GM12878 (cell line): ENCODE measurements around the gene NHSL1. TPM values are rescaled to one million over a fixed set of nuclear protein-coding genes. Genes with fewer than 3 reads are reported as not detected.

ENCODE experiments used
- ATAC-seq: fragments of 200-7000 bp; cut with Tn5 transposase; 3 replicates; pipeline ENCODE4 v1.9.1; 2020; ENCODE audit warnings: mild to moderate bottlenecking, moderate library complexity
- BruUV-seq: library from RNA; stranded (reverse); fragments of 400-500 nt; replicated peaks from 2 replicates; lab custom pipeline; 2021; lab: Mats Ljungman, UMichigan
- CTCF ChIA-PET: fragments of 300-600 bp; sonication (Branson Sonifier 250); formaldehyde crosslinking; extraction: SDS; loops from one replicate; lab custom pipeline; 2021; ENCODE audit warnings: inconsistent platforms; lab: Yijun Ruan, JAX
- POLR2A ChIA-PET: fragments of 350-600 bp; formaldehyde crosslinking; extraction: SDS; loops from one replicate; lab custom pipeline; 2021; ENCODE audit warnings: inconsistent platforms; lab: Charles Lee
- RAD21 ChIA-PET: fragments of 300-600 bp; sonication (Branson Sonifier 250); formaldehyde crosslinking; loops from one replicate; lab custom pipeline; 2023; ENCODE audit warnings: antibody characterized with exemption; ENCODE audit not compliant: unreplicated experiment; lab: Charles Lee
- SMC1A ChIA-PET: fragments of 300-600 bp; sonication (Branson Sonifier 250); formaldehyde crosslinking; loops from one replicate; lab custom pipeline; 2023; ENCODE audit not compliant: unreplicated experiment, uncharacterized antibody; lab: Charles Lee
- DNase-seq: peaks from one replicate; pipeline ENCODE4 v3.0.0-alpha.2; 2011; ENCODE audit warnings: low read depth, low spot score
- FAIRE-seq: peaks from 3 replicates; lab custom pipeline; 2011; peaks lifted over from hg19 to GRCh38; lab: Jason Lieb, UNC
- H2AFZ ChIP-seq: 2 replicates; pipeline ENCODE4 v1.6.0; 2011; ENCODE audit warnings: low read depth, low read length, control low read depth; ENCODE audit not compliant: control insufficient read depth
- H3K27ac ChIP-seq: 2 replicates; pipeline ENCODE4 v1.5.1; 2011; ENCODE audit warnings: control low read depth; ENCODE audit not compliant: control insufficient read depth, insufficient read depth
- H3K27me3 ChIP-seq, 2 experiments: replicated peaks in 1 of 2; 2 replicates each; pipeline versions ENCODE4 v1.6.0 to v1.6.1; 2011; ENCODE audit warnings: low read length in 1 of 2; ENCODE audit not compliant: control insufficient read depth in 2 of 2, insufficient read depth in 2 of 2
- H3K36me3 ChIP-seq, 2 experiments: 2 replicates each; pipeline ENCODE4 v1.5.1; 2011; ENCODE audit warnings: low read length in 1 of 2; ENCODE audit not compliant: control insufficient read depth in 2 of 2, insufficient read depth in 2 of 2
- H3K4me1 ChIP-seq: 2 replicates; pipeline ENCODE4 v1.6.1; 2011; ENCODE audit warnings: mild to moderate bottlenecking, low read length, moderate library complexity, mixed read lengths; ENCODE audit not compliant: control insufficient read depth, insufficient read depth
- H3K4me2 ChIP-seq: 2 replicates; pipeline ENCODE4 v1.6.0; 2011; ENCODE audit warnings: control low read depth; ENCODE audit not compliant: control insufficient read depth, insufficient read depth
- H3K4me3 ChIP-seq: fragments of 200-600 bp; sonication (generic); 2 replicates; pipeline ENCODE4 v1.5.1; 2016
- H3K79me2 ChIP-seq: 2 replicates; pipeline ENCODE4 v1.6.0; 2011; ENCODE audit warnings: low read length; ENCODE audit not compliant: control insufficient read depth, insufficient read depth
- H3K9ac ChIP-seq: 2 replicates; pipeline ENCODE4 v1.8.0; 2011; ENCODE audit warnings: low read length, control low read depth, mixed read lengths; ENCODE audit not compliant: control insufficient read depth, insufficient read depth
- H3K9me3 ChIP-seq: replicated peaks from 3 replicates; pipeline ENCODE4 v1.5.1; 2011; ENCODE audit warnings: mild to moderate bottlenecking, low read length; ENCODE audit not compliant: control insufficient read depth, insufficient read depth
- H4K20me1 ChIP-seq: 2 replicates; pipeline ENCODE4 v1.6.0; 2011; ENCODE audit not compliant: control insufficient read depth, insufficient read depth
- CTCF ChIP-seq, 3 experiments: IDR thresholded peaks in 2 of 3; conservative IDR thresholded peaks in 1 of 3; 2 replicates each; pipeline ENCODE4 v1.5.1; 2011; ENCODE audit warnings: low read depth in 3 of 3, low read length in 3 of 3, mild to moderate bottlenecking in 3 of 3, control low read depth in 2 of 3, moderate library complexity in 2 of 3, inconsistent platforms in 1 of 3, mixed read lengths in 1 of 3; ENCODE audit not compliant: control insufficient read depth in 2 of 3, insufficient read depth in 1 of 3; ENCODE audit errors: extremely low read depth in 1 of 3
- DPF2 ChIP-seq: fragments of 450-650 bp; IDR thresholded peaks from 2 replicates; pipeline ENCODE4 v1.6.1; 2017; ENCODE audit warnings: mild to moderate bottlenecking
- ETV6 ChIP-seq, 2 experiments: fragments of 450-650 bp in 1 of 2; IDR thresholded peaks in 1 of 2; conservative IDR thresholded peaks in 1 of 2; 2 replicates each; pipeline ENCODE4 v1.6.1; 2014; ENCODE audit warnings: antibody characterized with exemption in 1 of 2, borderline replicate concordance in 1 of 2, low read depth in 1 of 2, mild to moderate bottlenecking in 1 of 2, moderate library complexity in 1 of 2
- GABPA ChIP-seq: IDR thresholded peaks from 2 replicates; pipeline ENCODE4 v1.6.1; 2014; ENCODE audit warnings: antibody characterized with exemption, low read depth, mild to moderate bottlenecking, inconsistent platforms
- GATAD2B ChIP-seq: fragments of 450-650 bp; conservative IDR thresholded peaks from 2 replicates; pipeline ENCODE4 v1.6.1; 2017; ENCODE audit warnings: low read depth, mild to moderate bottlenecking, moderate library complexity
- KLF5 ChIP-seq: fragments of 450-650 bp; IDR thresholded peaks from 2 replicates; pipeline ENCODE4 v1.6.1; 2014; ENCODE audit warnings: mild to moderate bottlenecking; ENCODE audit not compliant: partially characterized antibody
- MYC ChIP-seq: IDR thresholded peaks from 2 replicates; pipeline ENCODE4 v1.6.1; 2011; ENCODE audit warnings: mild to moderate bottlenecking, low read length, moderate library complexity, inconsistent platforms; ENCODE audit not compliant: insufficient read depth, insufficient replicate concordance, insufficient read length, severe bottlenecking
- POLR2A ChIP-seq: IDR thresholded peaks from 2 replicates; pipeline ENCODE4 v1.6.1; 2011; ENCODE audit warnings: low read depth, mild to moderate bottlenecking, low read length
- RB1 ChIP-seq: fragments of 450-650 bp; formaldehyde crosslinking; IDR thresholded peaks from 2 replicates; pipeline ENCODE4 v1.6.1; 2017; ENCODE audit warnings: mild to moderate bottlenecking, borderline replicate concordance
- RELB ChIP-seq: fragments of 450-650 bp; IDR thresholded peaks from 2 replicates; pipeline ENCODE4 v1.6.1; 2017; ENCODE audit warnings: low read depth, mild to moderate bottlenecking, moderate library complexity
- RFX5 ChIP-seq: IDR thresholded peaks from 2 replicates; pipeline ENCODE4 v1.6.1; 2011; ENCODE audit warnings: low read depth, low read length, improper control_type of control experiment
- SMAD1 ChIP-seq: fragments of 450-650 bp; IDR thresholded peaks from 2 replicates; pipeline ENCODE4 v1.6.1; 2018; ENCODE audit warnings: mild to moderate bottlenecking, low read depth; ENCODE audit not compliant: partially characterized antibody
- STAT3 ChIP-seq: IDR thresholded peaks from 2 replicates; pipeline ENCODE4 v1.6.1; 2011; ENCODE audit warnings: low read depth, low read length, improper control_type of control experiment
- TCF3 ChIP-seq: IDR thresholded peaks from 2 replicates; pipeline ENCODE4 v1.6.1; 2012; ENCODE audit warnings: low read depth, mild to moderate bottlenecking, low read length, borderline replicate concordance; ENCODE audit not compliant: insufficient read depth
- TCF7 ChIP-seq: IDR thresholded peaks from 2 replicates; pipeline ENCODE4 v1.6.1; 2014; ENCODE audit warnings: antibody characterized with exemption, borderline replicate concordance
- ZNF274 ChIP-seq: IDR thresholded peaks from one replicate; pipeline ENCODE4 v1.8.0; 2011; ENCODE audit not compliant: insufficient read length, insufficient read depth
- WGBS: methylation state at CpG from one replicate; pipeline ENCODE4 v1.1.6; 2016; ENCODE audit warnings: low lambda C conversion rate; ENCODE audit not compliant: insufficient replicate concordance, insufficient coverage; ENCODE audit errors: missing lambda C conversion rate; 5-methylcytosine and 5-hydroxymethylcytosine counted together
- in situ Hi-C: fragments of 300-500 bp; cut with MboI; formaldehyde crosslinking; loops from 9 replicates; pipeline ENCODE4 v1.14.3; 2018; ENCODE audit warnings: mixed read lengths
- intact Hi-C: fragments of 100-400 bp; cut with micrococcal nuclease; formaldehyde crosslinking; loops from one replicate; pipeline ENCODE4 v1.14.2; 2022; ENCODE audit not compliant: unreplicated experiment
- polyA plus RNA-seq, 11 experiments: library from polyadenylated mRNA; depleted of rRNA in 4 of 11; unstranded in 6 of 11; stranded (reverse) in 5 of 11; fragments of >200 nt; fragmentation: Nextera tagmentation in 4 of 11; fragmentation: Illumina TruSeq in 1 of 11; extraction: Ambion mirVana in 4 of 11; extraction: Trizol in 1 of 11; gene quantifications; 1 replicate in 1 of 11; 2 replicates in 10 of 11; pipeline versions ENCODE4 v1.2.1 to v1.2.3, GENCODE V29; 2011 to 2016; ENCODE audit warnings: inconsistent platforms in 2 of 11, missing spikeins in 2 of 11, low read depth in 1 of 11
- total RNA-seq, 4 experiments: library from RNA; depleted of rRNA in 3 of 4; stranded (reverse); fragments of >200 nt in 3 of 4; fragmentation: Illumina TruSeq in 1 of 4; extraction: Trizol in 1 of 4; gene quantifications; 2 replicates each; pipeline versions ENCODE4 v1.2.1 to v1.2.3, GENCODE V29; 2013 to 2021

The NHSL1 gene
- total and polyA plus RNA-seq, 10 of the 15 experiments (the other 5 are each of a cell fraction or from before 2014, with no cell fraction given) = 0.26 to 14.1 (median 0.90) TPM

- TF ChIP-seq MYC = no peak
- no peak for TF ChIP-seq POLR2A
- TF ChIP-seq GABPA = no peak
- TF ChIP-seq RB1 = no peak
- no peak for TF ChIP-seq TCF3
- no peak for TF ChIP-seq RFX5
Observed at GRCh38 chr6:138382498-138383265, 116.6 kb downstream of the NHSL1 start (continued).

GRCh38 chr6:138378463-138378862 is 120.8 kb downstream of the NHSL1 start:
- FAIRE-seq (no peak), DNase-seq (no peak)
- no TSS peak for BruUV-seq
- ChIA-PET CTCF (no interaction called here), RAD21 (no interaction called here), SMC1A (interaction anchor here (1.1 kb wide), 1 partner anchor 13 kb away, joined by 3 read pairs; no protein-coding TSS in a partner anchor), POLR2A (no interaction called here)
- Histone ChIP-seq H2AFZ (no peak overlapping the region), H3K36me3 (no peaks in the 10 kb centered on the region), H3K27me3 (no peaks in the 10 kb centered on the region; a peak in 2 of 4 replicates), H3K9me3 (no peaks in the 10 kb centered on the region), H3K27ac (no peak overlapping the region), H3K79me2 (no peaks in the 10 kb centered on the region), H3K9ac (no peak overlapping the region), H3K4me1 (no peaks in the 10 kb centered on the region), H4K20me1 (no peaks in the 10 kb centered on the region), H3K4me2 (no peak overlapping the region)
- intact Hi-C loops (no loop called here), in situ Hi-C loops (no loop called here)
- 56% methylated on average over 4 of the region's 4 CpGs for WGBS
- TF ChIP-seq ZNF274 (no peak), DPF2 (no peak), SMAD1 (no peak), GATAD2B (no peak), ETV6 (conservative IDR thresholded peaks at IDR 0.05 in 1 of 2, IDR thresholded peaks at IDR 0.05 in 1 of 2; ENCODE audit: borderline replicate concordance in 1 of 2, low read depth in 1 of 2) (no peak), STAT3 (no peak), TCF7 (no peak), RELB (no peak), CTCF (IDR thresholded peaks at IDR 0.05 in 2 of 3, conservative IDR thresholded peaks at IDR 0.05 in 1 of 3; ENCODE audit: control insufficient read depth in 2 of 3, extremely low read depth in 1 of 3, insufficient read depth in 1 of 3, low read depth in 3 of 3, low read length in 3 of 3) (no peak), KLF5 (no peak)
- TF ChIP-seq, all 136 proteins: peak for 0
- ATAC-seq = no peak
- H3K4me3 ChIP-seq = no peak overlapping the region
